ENCODE measurements around the gene SHPK.

SHPK gene

DNA sequence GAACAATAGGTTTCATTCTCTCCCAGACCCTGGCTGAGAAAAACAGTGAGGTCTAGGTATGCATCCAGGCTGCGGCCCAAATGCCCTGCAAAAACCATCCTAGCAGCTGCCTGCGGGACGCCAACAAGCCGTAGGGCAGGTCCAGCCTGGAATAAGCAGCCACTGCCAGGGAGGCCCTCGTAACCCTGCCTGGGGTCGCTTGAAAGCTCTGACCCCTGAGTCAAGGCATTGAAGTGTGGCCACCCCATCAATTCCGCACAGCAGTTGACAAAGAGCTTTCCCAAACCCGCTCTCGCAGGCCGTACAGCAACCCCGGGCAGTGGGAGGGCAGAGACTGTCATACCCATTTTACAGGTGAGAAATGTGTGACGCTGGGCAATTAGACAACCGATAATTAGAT is 38.0 kb downstream of the SHPK start:
- no peak for ATAC-seq
- TF ChIP-seq TOX (CRISPR knock-in tag; IDR thresholded peaks at IDR 0.05; ENCODE audit: borderline replicate concordance) (no peak), TCF4 (CRISPR knock-in tag; IDR thresholded peaks at IDR 0.05; ENCODE audit: borderline replicate concordance) (no peak), ESRRG (CRISPR knock-in tag; IDR thresholded peaks at IDR 0.05) (no peak), RARB (CRISPR knock-in tag; IDR thresholded peaks at IDR 0.05) (no peak), ZNF8 (CRISPR knock-in tag; IDR thresholded peaks at IDR 0.05) (no peak), ARNTL (CRISPR knock-in tag; IDR thresholded peaks at IDR 0.05; ENCODE audit: borderline replicate concordance, low read depth) (no peak), CSDC2 (CRISPR knock-in tag; IDR thresholded peaks at IDR 0.05) (no peak), OSR1 (CRISPR knock-in tag; IDR thresholded peaks at IDR 0.05) (no peak), SNAI2 (CRISPR knock-in tag; IDR thresholded peaks at IDR 0.05) (no peak), ZNF70 (CRISPR knock-in tag; IDR thresholded peaks at IDR 0.05) (no peak), ZFP3 (CRISPR knock-in tag; IDR thresholded peaks at IDR 0.05) (no peak), PPARA (CRISPR knock-in tag; IDR thresholded peaks at IDR 0.05; ENCODE audit: borderline replicate concordance) (no peak)
- TF ChIP-seq, protein P1, sequence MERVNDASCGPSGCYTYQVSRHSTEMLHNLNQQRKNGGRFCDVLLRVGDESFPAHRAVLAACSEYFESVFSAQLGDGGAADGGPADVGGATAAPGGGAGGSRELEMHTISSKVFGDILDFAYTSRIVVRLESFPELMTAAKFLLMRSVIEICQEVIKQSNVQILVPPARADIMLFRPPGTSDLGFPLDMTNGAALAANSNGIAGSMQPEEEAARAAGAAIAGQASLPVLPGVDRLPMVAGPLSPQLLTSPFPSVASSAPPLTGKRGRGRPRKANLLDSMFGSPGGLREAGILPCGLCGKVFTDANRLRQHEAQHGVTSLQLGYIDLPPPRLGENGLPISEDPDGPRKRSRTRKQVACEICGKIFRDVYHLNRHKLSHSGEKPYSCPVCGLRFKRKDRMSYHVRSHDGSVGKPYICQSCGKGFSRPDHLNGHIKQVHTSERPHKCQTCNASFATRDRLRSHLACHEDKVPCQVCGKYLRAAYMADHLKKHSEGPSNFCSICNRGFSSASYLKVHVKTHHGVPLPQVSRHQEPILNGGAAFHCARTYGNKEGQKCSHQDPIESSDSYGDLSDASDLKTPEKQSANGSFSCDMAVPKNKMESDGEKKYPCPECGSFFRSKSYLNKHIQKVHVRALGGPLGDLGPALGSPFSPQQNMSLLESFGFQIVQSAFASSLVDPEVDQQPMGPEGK (CRISPR knock-in tag; IDR thresholded peaks at IDR 0.05; ENCODE audit: borderline replicate concordance), result no peak

DNA sequence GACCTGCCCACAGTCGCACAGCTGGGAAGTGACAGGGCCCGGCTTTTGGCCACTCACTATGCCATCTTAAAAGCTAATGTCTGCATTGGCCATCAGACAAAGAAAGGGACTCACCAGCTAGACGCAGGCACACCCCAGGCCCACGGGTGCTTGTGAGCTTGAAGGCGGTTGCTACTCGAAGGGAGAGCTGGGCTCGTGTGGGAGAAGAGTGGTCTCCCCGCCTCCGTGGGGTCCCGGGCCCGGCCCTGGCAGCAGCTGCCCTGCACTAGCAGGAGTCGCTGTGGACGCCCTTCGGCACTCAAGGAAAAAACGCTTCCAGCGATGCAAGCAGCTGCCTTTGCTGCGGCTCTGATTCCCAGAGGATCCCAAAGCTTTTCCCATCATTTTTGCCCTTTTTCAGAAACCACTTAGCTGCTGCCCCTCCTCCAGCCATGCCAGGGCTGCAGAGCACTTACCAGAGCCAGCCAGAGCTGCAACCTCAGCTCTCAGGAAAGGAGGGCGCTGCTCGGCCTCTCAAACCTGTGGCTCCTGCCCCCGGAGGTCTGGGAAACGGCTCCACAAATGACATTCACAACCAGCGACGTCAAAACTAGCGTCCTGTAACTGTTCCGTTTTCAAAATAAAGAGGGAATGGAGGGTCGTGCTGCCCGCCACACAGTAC is 39.1 kb downstream of the SHPK start:
- ATAC-seq, result no peak
- TF ChIP-seq, protein P2, sequence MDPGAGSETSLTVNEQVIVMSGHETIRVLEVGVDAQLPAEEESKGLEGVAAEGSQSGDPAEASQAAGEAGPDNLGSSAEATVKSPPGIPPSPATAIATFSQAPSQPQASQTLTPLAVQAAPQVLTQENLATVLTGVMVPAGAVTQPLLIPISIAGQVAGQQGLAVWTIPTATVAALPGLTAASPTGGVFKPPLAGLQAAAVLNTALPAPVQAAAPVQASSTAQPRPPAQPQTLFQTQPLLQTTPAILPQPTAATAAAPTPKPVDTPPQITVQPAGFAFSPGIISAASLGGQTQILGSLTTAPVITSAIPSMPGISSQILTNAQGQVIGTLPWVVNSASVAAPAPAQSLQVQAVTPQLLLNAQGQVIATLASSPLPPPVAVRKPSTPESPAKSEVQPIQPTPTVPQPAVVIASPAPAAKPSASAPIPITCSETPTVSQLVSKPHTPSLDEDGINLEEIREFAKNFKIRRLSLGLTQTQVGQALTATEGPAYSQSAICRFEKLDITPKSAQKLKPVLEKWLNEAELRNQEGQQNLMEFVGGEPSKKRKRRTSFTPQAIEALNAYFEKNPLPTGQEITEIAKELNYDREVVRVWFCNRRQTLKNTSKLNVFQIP (CRISPR knock-in tag; IDR thresholded peaks at IDR 0.05; ENCODE audit: borderline replicate concordance, low read depth), result no peak
- TF ChIP-seq ESRRG (CRISPR knock-in tag; IDR thresholded peaks at IDR 0.05) (no peak), SNAI2 (CRISPR knock-in tag; IDR thresholded peaks at IDR 0.05) (no peak), GLIS3 (CRISPR knock-in tag; IDR thresholded peaks at IDR 0.05) (no peak), ZC3H10 (CRISPR knock-in tag; IDR thresholded peaks at IDR 0.05) (no peak)
- TF ChIP-seq, protein P3, sequence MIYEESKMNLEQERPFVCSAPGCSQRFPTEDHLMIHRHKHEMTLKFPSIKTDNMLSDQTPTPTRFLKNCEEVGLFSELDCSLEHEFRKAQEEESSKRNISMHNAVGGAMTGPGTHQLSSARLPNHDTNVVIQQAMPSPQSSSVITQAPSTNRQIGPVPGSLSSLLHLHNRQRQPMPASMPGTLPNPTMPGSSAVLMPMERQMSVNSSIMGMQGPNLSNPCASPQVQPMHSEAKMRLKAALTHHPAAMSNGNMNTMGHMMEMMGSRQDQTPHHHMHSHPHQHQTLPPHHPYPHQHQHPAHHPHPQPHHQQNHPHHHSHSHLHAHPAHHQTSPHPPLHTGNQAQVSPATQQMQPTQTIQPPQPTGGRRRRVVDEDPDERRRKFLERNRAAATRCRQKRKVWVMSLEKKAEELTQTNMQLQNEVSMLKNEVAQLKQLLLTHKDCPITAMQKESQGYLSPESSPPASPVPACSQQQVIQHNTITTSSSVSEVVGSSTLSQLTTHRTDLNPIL (CRISPR knock-in tag; IDR thresholded peaks at IDR 0.05; ENCODE audit: low read depth), result no peak

DNA sequence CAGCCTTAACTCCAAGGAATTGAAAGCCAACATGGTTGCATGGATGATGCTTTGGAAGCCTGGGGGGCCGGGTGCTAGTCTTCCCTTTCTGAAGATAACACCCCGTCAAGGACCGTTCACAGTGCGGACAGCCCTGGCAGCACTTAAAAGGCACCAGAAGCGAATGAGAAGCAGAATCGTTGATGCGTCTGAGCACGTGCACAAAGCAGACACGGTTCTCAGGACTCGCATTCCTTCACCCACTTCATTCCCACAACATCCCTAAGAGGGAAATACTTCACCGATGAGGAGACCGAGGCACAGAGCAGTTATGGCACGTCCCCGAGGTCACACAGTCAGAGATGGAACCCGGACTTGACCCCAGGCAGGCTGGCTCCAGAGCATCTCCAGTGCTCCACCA is 41.1 kb downstream of the SHPK start:
- TF ChIP-seq, protein P1 (CRISPR knock-in tag; IDR thresholded peaks at IDR 0.05; ENCODE audit: borderline replicate concordance), result no peak
- TF ChIP-seq ZNF8 (CRISPR knock-in tag; IDR thresholded peaks at IDR 0.05), result no peak
- TF ChIP-seq, protein P4, sequence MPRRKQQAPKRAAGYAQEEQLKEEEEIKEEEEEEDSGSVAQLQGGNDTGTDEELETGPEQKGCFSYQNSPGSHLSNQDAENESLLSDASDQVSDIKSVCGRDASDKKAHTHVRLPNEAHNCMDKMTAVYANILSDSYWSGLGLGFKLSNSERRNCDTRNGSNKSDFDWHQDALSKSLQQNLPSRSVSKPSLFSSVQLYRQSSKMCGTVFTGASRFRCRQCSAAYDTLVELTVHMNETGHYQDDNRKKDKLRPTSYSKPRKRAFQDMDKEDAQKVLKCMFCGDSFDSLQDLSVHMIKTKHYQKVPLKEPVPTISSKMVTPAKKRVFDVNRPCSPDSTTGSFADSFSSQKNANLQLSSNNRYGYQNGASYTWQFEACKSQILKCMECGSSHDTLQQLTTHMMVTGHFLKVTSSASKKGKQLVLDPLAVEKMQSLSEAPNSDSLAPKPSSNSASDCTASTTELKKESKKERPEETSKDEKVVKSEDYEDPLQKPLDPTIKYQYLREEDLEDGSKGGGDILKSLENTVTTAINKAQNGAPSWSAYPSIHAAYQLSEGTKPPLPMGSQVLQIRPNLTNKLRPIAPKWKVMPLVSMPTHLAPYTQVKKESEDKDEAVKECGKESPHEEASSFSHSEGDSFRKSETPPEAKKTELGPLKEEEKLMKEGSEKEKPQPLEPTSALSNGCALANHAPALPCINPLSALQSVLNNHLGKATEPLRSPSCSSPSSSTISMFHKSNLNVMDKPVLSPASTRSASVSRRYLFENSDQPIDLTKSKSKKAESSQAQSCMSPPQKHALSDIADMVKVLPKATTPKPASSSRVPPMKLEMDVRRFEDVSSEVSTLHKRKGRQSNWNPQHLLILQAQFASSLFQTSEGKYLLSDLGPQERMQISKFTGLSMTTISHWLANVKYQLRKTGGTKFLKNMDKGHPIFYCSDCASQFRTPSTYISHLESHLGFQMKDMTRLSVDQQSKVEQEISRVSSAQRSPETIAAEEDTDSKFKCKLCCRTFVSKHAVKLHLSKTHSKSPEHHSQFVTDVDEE (CRISPR knock-in tag; IDR thresholded peaks at IDR 0.05), result no peak
- TF ChIP-seq CSDC2 (CRISPR knock-in tag; IDR thresholded peaks at IDR 0.05), result no peak
- TF ChIP-seq BACH2 (CRISPR knock-in tag; IDR thresholded peaks at IDR 0.05; ENCODE audit: borderline replicate concordance), result no peak
- no peak for TF ChIP-seq SNAI2 (CRISPR knock-in tag; IDR thresholded peaks at IDR 0.05)
- TF ChIP-seq ARNTL (CRISPR knock-in tag; IDR thresholded peaks at IDR 0.05; ENCODE audit: borderline replicate concordance, low read depth), result no peak
- TF ChIP-seq, protein P5, sequence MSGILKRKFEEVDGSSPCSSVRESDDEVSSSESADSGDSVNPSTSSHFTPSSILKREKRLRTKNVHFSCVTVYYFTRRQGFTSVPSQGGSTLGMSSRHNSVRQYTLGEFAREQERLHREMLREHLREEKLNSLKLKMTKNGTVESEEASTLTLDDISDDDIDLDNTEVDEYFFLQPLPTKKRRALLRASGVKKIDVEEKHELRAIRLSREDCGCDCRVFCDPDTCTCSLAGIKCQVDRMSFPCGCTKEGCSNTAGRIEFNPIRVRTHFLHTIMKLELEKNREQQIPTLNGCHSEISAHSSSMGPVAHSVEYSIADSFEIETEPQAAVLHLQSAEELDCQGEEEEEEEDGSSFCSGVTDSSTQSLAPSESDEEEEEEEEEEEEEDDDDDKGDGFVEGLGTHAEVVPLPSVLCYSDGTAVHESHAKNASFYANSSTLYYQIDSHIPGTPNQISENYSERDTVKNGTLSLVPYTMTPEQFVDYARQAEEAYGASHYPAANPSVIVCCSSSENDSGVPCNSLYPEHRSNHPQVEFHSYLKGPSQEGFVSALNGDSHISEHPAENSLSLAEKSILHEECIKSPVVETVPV (CRISPR knock-in tag; IDR thresholded peaks at IDR 0.05), result no peak
- TF ChIP-seq ZFP3 (CRISPR knock-in tag; IDR thresholded peaks at IDR 0.05), result no peak
- TF ChIP-seq, protein P2 (CRISPR knock-in tag; IDR thresholded peaks at IDR 0.05; ENCODE audit: borderline replicate concordance, low read depth), result no peak
- no peak for TF ChIP-seq GLIS3 (CRISPR knock-in tag; IDR thresholded peaks at IDR 0.05)
- TF ChIP-seq ZC3H10 (CRISPR knock-in tag; IDR thresholded peaks at IDR 0.05), result no peak
- TF ChIP-seq ESRRG (CRISPR knock-in tag; IDR thresholded peaks at IDR 0.05), result no peak
- TF ChIP-seq ZNF70 (CRISPR knock-in tag; IDR thresholded peaks at IDR 0.05), result no peak
- TF ChIP-seq ZNF565 (CRISPR knock-in tag; conservative IDR thresholded peaks at IDR 0.05; ENCODE audit: low read depth), result no peak
- ATAC-seq, result no peak

Measured in SK-N-SH treated with all-trans-retinoic acid at 6 μM for 48 hours (cell line).